IPS-20b (cell line): ENCODE results near the gene NMBR.
"Not testable (repeated sequence)": the region's sequence is repeated elsewhere in the genome, so short reads cannot be mapped to it uniquely, and the experiment has no call there.

Experiments
- H3K27ac ChIP-seq: one replicate; pipeline ENCODE4 v1.5.1; 2013; ENCODE audit warnings: low read length
- H3K27me3 ChIP-seq: 2 replicates; pipeline ENCODE4 v1.6.1; 2013; ENCODE audit warnings: mild to moderate bottlenecking, low read length, inconsistent platforms; ENCODE audit not compliant: insufficient read depth
- H3K36me3 ChIP-seq: 2 replicates; pipeline ENCODE4 v1.6.1; 2013; ENCODE audit warnings: low read depth, mild to moderate bottlenecking, inconsistent platforms, low read length, moderate library complexity; ENCODE audit not compliant: insufficient read depth
- H3K4me1 ChIP-seq: 2 replicates; pipeline ENCODE4 v1.6.1; 2013; ENCODE audit warnings: mild to moderate bottlenecking, control low read depth, inconsistent platforms, low read length, moderate library complexity; ENCODE audit not compliant: insufficient read depth
- H3K4me3 ChIP-seq: 2 replicates; pipeline ENCODE4 v1.5.1; 2013; ENCODE audit warnings: mild to moderate bottlenecking, low read length, inconsistent platforms
- H3K9ac ChIP-seq: 2 replicates; pipeline ENCODE4 v1.6.1; 2013; ENCODE audit warnings: low read depth, mild to moderate bottlenecking, inconsistent platforms, low read length, moderate library complexity
- H3K9me3 ChIP-seq: 2 replicates; pipeline ENCODE4 v1.6.1; 2013; ENCODE audit warnings: mild to moderate bottlenecking, low read depth, low read length, inconsistent platforms; ENCODE audit not compliant: insufficient read depth

The NMBR gene

GRCh38 chr6:142174703-142175102 lies 27.8 kb upstream of the NMBR start:
- H3K9ac ChIP-seq = no peak overlapping the region
- no peaks in the 10 kb centered on the region for H3K27me3 ChIP-seq
- H3K4me3 ChIP-seq = no peak overlapping the region
- H3K36me3 ChIP-seq = peaks cover 53% of the 10 kb centered on the region
- no peak overlapping the region for H3K27ac ChIP-seq
- H3K4me1 ChIP-seq = no peaks in the 10 kb centered on the region
- no peaks in the 10 kb centered on the region for H3K9me3 ChIP-seq

- H3K36me3 ChIP-seq = peaks cover 61% of the 10 kb centered on the region
- no peaks in the 10 kb centered on the region for H3K27me3 ChIP-seq
- H3K9me3 ChIP-seq = no peaks in the 10 kb centered on the region
- no peak overlapping the region for H3K27ac ChIP-seq
- H3K4me1 ChIP-seq = no peaks in the 10 kb centered on the region
- H3K4me3 ChIP-seq = no peak overlapping the region
- no peak overlapping the region for H3K9ac ChIP-seq
Measured at GRCh38 chr6:142173980-142174379, 27.1 kb upstream of the NMBR start.

- H3K27me3 ChIP-seq = no peaks in the 10 kb centered on the region
- H3K4me1 ChIP-seq = no peaks in the 10 kb centered on the region
- no peaks in the 10 kb centered on the region for H3K9me3 ChIP-seq
- no peak overlapping the region for H3K9ac ChIP-seq
- H3K36me3 ChIP-seq = peaks cover 63% of the 10 kb centered on the region
- no peak overlapping the region for H3K4me3 ChIP-seq
- H3K27ac ChIP-seq = no peak overlapping the region
Measured at GRCh38 chr6:142172758-142173157, 25.8 kb upstream of the NMBR start.

GRCh38 chr6:142171351-142171750 lies 24.4 kb upstream of the NMBR start:
- H3K4me3 ChIP-seq = no peak overlapping the region
- no peaks in the 10 kb centered on the region for H3K9me3 ChIP-seq
- peaks cover 68% of the 10 kb centered on the region for H3K36me3 ChIP-seq
- H3K27me3 ChIP-seq = no peaks in the 10 kb centered on the region
- no peaks in the 10 kb centered on the region for H3K4me1 ChIP-seq
- no peak overlapping the region for H3K27ac ChIP-seq
- no peak overlapping the region for H3K9ac ChIP-seq

- H3K36me3 ChIP-seq = peaks cover 57% of the 10 kb centered on the region
- H3K9ac ChIP-seq = no peak overlapping the region
- H3K4me1 ChIP-seq = peaks cover 4% of the 10 kb centered on the region; the same call in 1 of the 2 replicates
- no peak overlapping the region for H3K27ac ChIP-seq
- no peaks in the 10 kb centered on the region for H3K9me3 ChIP-seq
- H3K27me3 ChIP-seq = no peaks in the 10 kb centered on the region
- no peak overlapping the region for H3K4me3 ChIP-seq
Measured at GRCh38 chr6:142167486-142167885, 20.6 kb upstream of the NMBR start.

GRCh38 chr6:142167071-142167470 lies 20.1 kb upstream of the NMBR start:
- H3K27ac ChIP-seq = no peak overlapping the region
- H3K4me1 ChIP-seq = peaks cover 4% of the 10 kb centered on the region; the same call in 1 of the 2 replicates
- no peak overlapping the region for H3K9ac ChIP-seq
- no peaks in the 10 kb centered on the region for H3K9me3 ChIP-seq
- peaks cover 54% of the 10 kb centered on the region for H3K36me3 ChIP-seq
- no peak overlapping the region for H3K4me3 ChIP-seq
- H3K27me3 ChIP-seq = no peaks in the 10 kb centered on the region

- H3K27me3 ChIP-seq = no peaks in the 10 kb centered on the region
- H3K27ac ChIP-seq = no peak overlapping the region
- peaks cover 4% of the 10 kb centered on the region; the same call in 1 of the 2 replicates for H3K4me1 ChIP-seq
- H3K9me3 ChIP-seq = no peaks in the 10 kb centered on the region
- no peak overlapping the region for H3K4me3 ChIP-seq
- H3K36me3 ChIP-seq = peaks cover 37% of the 10 kb centered on the region
- H3K9ac ChIP-seq = no peak overlapping the region
Measured at GRCh38 chr6:142165227-142165626, 18.3 kb upstream of the NMBR start.

GRCh38 chr6:142162780-142163179 lies 15.9 kb upstream of the NMBR start:
- H3K9ac ChIP-seq = no peak overlapping the region
- no peak overlapping the region for H3K27ac ChIP-seq
- H3K27me3 ChIP-seq = no peaks in the 10 kb centered on the region
- peaks cover 18% of the 10 kb centered on the region for H3K36me3 ChIP-seq
- no peaks in the 10 kb centered on the region for H3K9me3 ChIP-seq
- peaks cover 4% of the 10 kb centered on the region; the same call in 1 of the 2 replicates for H3K4me1 ChIP-seq
- no peak overlapping the region for H3K4me3 ChIP-seq

GRCh38 chr6:142156758-142157068 lies 9.8 kb upstream of the NMBR start:
- not testable (repeated sequence) for H3K4me3 ChIP-seq, H3K27ac ChIP-seq, H3K27me3 ChIP-seq, H3K9me3 ChIP-seq, H3K9ac ChIP-seq, H3K36me3 ChIP-seq
- H3K4me1 ChIP-seq = peaks cover 14% of the 10 kb centered on the region

- Histone ChIP-seq H3K27ac (peak overlapping the region; percentile 69), H3K27me3 (no peaks in the 10 kb centered on the region)
Measured at GRCh38 chr6:142155895-142156757, 9.2 kb upstream of the NMBR start.

GRCh38 chr6:142155091-142155490 lies 8.2 kb upstream of the NMBR start:
- Histone ChIP-seq H3K27me3 (no peaks in the 10 kb centered on the region), H3K36me3 (no peaks in the 10 kb centered on the region), H3K4me1 (peaks cover 14% of the 10 kb centered on the region), H3K9me3 (no peaks in the 10 kb centered on the region), H3K4me3 (no peak overlapping the region), H3K27ac (peak overlapping the region; percentile 69), H3K9ac (peak overlapping the region; percentile 64; the same call in 1 of the 2 replicates)

More at GRCh38 chr6:142155895-142156757, 9.2 kb upstream of the NMBR start:
- Histone ChIP-seq H3K9ac (peak overlapping the region; percentile 64; the same call in 1 of the 2 replicates), H3K9me3 (no peaks in the 10 kb centered on the region), H3K4me3 (peak overlapping the region; percentile 20; the same call in 1 of the 2 replicates), H3K36me3 (no peaks in the 10 kb centered on the region), H3K4me1 (peaks cover 14% of the 10 kb centered on the region)

GRCh38 chr6:142154336-142154735 lies 7.4 kb upstream of the NMBR start:
- Histone ChIP-seq H3K36me3 (no peaks in the 10 kb centered on the region), H3K4me3 (no peak overlapping the region), H3K27ac (no peak overlapping the region)

More at GRCh38 chr6:142154336-142154735, 7.4 kb upstream of the NMBR start:
- H3K27me3 ChIP-seq = no peaks in the 10 kb centered on the region
- no peak overlapping the region for H3K9ac ChIP-seq
- no peaks in the 10 kb centered on the region for H3K9me3 ChIP-seq
- peaks cover 16% of the 10 kb centered on the region for H3K4me1 ChIP-seq
